SIG-M5 treated with dmso at 0.1 percent for 504 hours (cell line): ENCODE results near the gene NDC1.
A peak's percentile ranks its signal among the peaks of the same experiment; 100 is the strongest.
"Not testable (repeated sequence)": the region's sequence is repeated elsewhere in the genome, so short reads cannot be mapped to it uniquely, and the experiment has no call there.

Experiments
- DNase-seq: peaks from one replicate; lab custom pipeline; 2025; ENCODE audit not compliant: unreplicated experiment; lab: John Stamatoyannopoulos, UW

Gene NDC1

GRCh38 chr1:53837924-53838653 lies at the start of gene NDC1:
TSS of gene NDC1 (minus strand) at chr1:53838296. CDS start at chr1:53838261, 35 bp downstream.
- DNase-seq: peak; percentile 97

GRCh38 chr1:53883600-53883999 lies 45.5 kb upstream of the NDC1 start:
- DNase-seq: not testable (repeated sequence)

GRCh38 chr1:53881853-53882252 lies 43.8 kb upstream of the NDC1 start:
- DNase-seq: not testable (repeated sequence)

- DNase-seq: peak; percentile 35
Measured at GRCh38 chr1:53878492-53879105, 40.5 kb upstream of the NDC1 start.

- not testable (repeated sequence) for DNase-seq
Measured at GRCh38 chr1:53875150-53875549, 37.1 kb upstream of the NDC1 start.

- no peak for DNase-seq
Measured at GRCh38 chr1:53871773-53872484, 33.8 kb upstream of the NDC1 start.

GRCh38 chr1:53871221-53871620 lies 33.1 kb upstream of the NDC1 start:
- DNase-seq: no peak

GRCh38 chr1:53869454-53870117 lies 31.5 kb upstream of the NDC1 start:
- peak; percentile 54 for DNase-seq

GRCh38 chr1:53868565-53868964 lies 30.5 kb upstream of the NDC1 start:
- DNase-seq: no peak

- no peak for DNase-seq
Measured at GRCh38 chr1:53862507-53862906, 24.4 kb upstream of the NDC1 start.

GRCh38 chr1:53860967-53861411 lies 22.9 kb upstream of the NDC1 start:
- DNase-seq: peak; percentile 37

- no peak for DNase-seq
Measured at GRCh38 chr1:53851571-53852285, 13.6 kb upstream of the NDC1 start.

- no peak for DNase-seq
Measured at GRCh38 chr1:53850082-53850673, 12.1 kb upstream of the NDC1 start.

GRCh38 chr1:53847980-53848379 lies 9.9 kb upstream of the NDC1 start:
- DNase-seq: no peak

GRCh38 chr1:53842347-53842746 lies 4.3 kb upstream of the NDC1 start:
- DNase-seq: no peak

- DNase-seq: no peak
Measured at GRCh38 chr1:53838654-53838974, 518 bp upstream of the NDC1 start.

GRCh38 chr1:53837646-53837923 lies 511 bp downstream of the NDC1 start:
- DNase-seq: no peak

GRCh38 chr1:53835491-53835890 lies 2.6 kb downstream of the NDC1 start:
- no peak for DNase-seq

GRCh38 chr1:53834776-53835175 lies 3.3 kb downstream of the NDC1 start:
- no peak for DNase-seq

GRCh38 chr1:53833393-53833792 lies 4.7 kb downstream of the NDC1 start:
- DNase-seq: no peak

- no peak for DNase-seq
Measured at GRCh38 chr1:53826367-53826766, 11.7 kb downstream of the NDC1 start.
